SK-N-SH (cell line): ENCODE results near the gene RABEPK. TPM values are rescaled to one million over a fixed set of nuclear protein-coding genes. Genes with fewer than 3 reads are reported as not detected.
A peak's percentile ranks its signal among the peaks of the same experiment; 100 is the strongest.

Source experiments
- CTCF ChIA-PET: fragments of 300-600, 350-600 bp; formaldehyde crosslinking; extraction: SDS; loops from one replicate; lab custom pipeline; 2021; lab: Yijun Ruan, JAX
- POLR2A ChIA-PET: fragments of 350-600 bp; sonication (Branson Sonifier 250); formaldehyde crosslinking; extraction: SDS; loops from one replicate; lab custom pipeline; 2020; ENCODE audit warnings: antibody characterized with exemption, inconsistent platforms; lab: Yijun Ruan, JAX
- DNase-seq: peaks from one replicate; pipeline ENCODE4 v3.0.0; 2012
- H2AFZ ChIP-seq: fragments of 200-600 bp; sonication (generic); 2 replicates; pipeline ENCODE4 v1.8.1; 2016; ENCODE audit warnings: antibody characterized with exemption, mild to moderate bottlenecking, low read depth
- H3F3A ChIP-seq: fragments of 200-600 bp; sonication (generic); replicated peaks from 2 replicates; pipeline ENCODE3; 2016; ENCODE audit warnings: antibody characterized with exemption, mild to moderate bottlenecking; ENCODE audit not compliant: insufficient read depth
- H3K27ac ChIP-seq, 2 experiments: fragments of 200-500 bp in 1 of 2; fragments of 200-600 bp in 1 of 2; sonication (Bioruptor generic) in 1 of 2; sonication (generic), shearing (Covaris generic) in 1 of 2; 2 replicates each; pipeline versions ENCODE4 v1.5.1 to v1.6.1; 2014 to 2016; ENCODE audit warnings: low read depth in 2 of 2, inconsistent platforms in 1 of 2, low read length in 1 of 2, mild to moderate bottlenecking in 1 of 2, mixed read lengths in 1 of 2
- H3K27me3 ChIP-seq: fragments of 200-600 bp; sonication (generic), shearing (Covaris generic); 2 replicates; pipeline ENCODE4 v1.6.1; 2016; ENCODE audit warnings: mixed run types; ENCODE audit not compliant: insufficient read depth
- H3K36me3 ChIP-seq, 2 experiments: fragments of 200-500 bp in 1 of 2; fragments of 200-600 bp in 1 of 2; sonication (Bioruptor generic) in 1 of 2; sonication (generic) in 1 of 2; replicated peaks in 1 of 2; 2 replicates each; pipeline versions ENCODE3 to v1.5.1; 2014 to 2016; ENCODE audit warnings: low read length in 1 of 2, mild to moderate bottlenecking in 1 of 2; ENCODE audit not compliant: insufficient read depth in 2 of 2, control insufficient read depth in 1 of 2
- H3K4me1 ChIP-seq, 2 experiments: fragments of 200-500 bp in 1 of 2; fragments of 200-600 bp in 1 of 2; sonication (Bioruptor generic) in 1 of 2; sonication (generic), shearing (Covaris generic) in 1 of 2; 2 replicates each; pipeline versions ENCODE4 v1.5.1 to v1.6.1; 2014 to 2016; ENCODE audit warnings: low read depth in 1 of 2, low read length in 1 of 2, mixed run types in 1 of 2; ENCODE audit not compliant: insufficient read depth in 2 of 2, control insufficient read depth in 1 of 2
- H3K4me2 ChIP-seq: fragments of 200-600 bp; sonication (generic), shearing (Covaris generic); 2 replicates; pipeline ENCODE4 v1.6.1; 2017; ENCODE audit warnings: mixed run types
- H3K4me3 ChIP-seq, 2 experiments: fragments of 200-500 bp in 1 of 2; fragments of 200-600 bp in 1 of 2; sonication (Bioruptor generic) in 1 of 2; sonication (generic), shearing (Covaris generic) in 1 of 2; 2 replicates each; pipeline versions ENCODE4 v1.5.1 to v1.8.1; 2014 to 2016; ENCODE audit warnings: low read depth in 2 of 2, inconsistent platforms in 1 of 2, low read length in 1 of 2, mild to moderate bottlenecking in 1 of 2, mixed read lengths in 1 of 2, moderate library complexity in 1 of 2
- H3K79me2 ChIP-seq: fragments of 200-600 bp; sonication (generic); 2 replicates; pipeline ENCODE4 v1.8.1; 2017; ENCODE audit warnings: mild to moderate bottlenecking; ENCODE audit not compliant: insufficient read depth
- H3K9ac ChIP-seq: fragments of 200-600 bp; sonication (generic); 2 replicates; pipeline ENCODE4 v1.6.1; 2017; ENCODE audit warnings: mixed run types
- H3K9me2 ChIP-seq: fragments of 200-600 bp; sonication (generic); 2 replicates; pipeline ENCODE4 v1.6.1; 2017; ENCODE audit warnings: mixed run types
- H3K9me3 ChIP-seq: fragments of 200-600 bp; sonication (generic); 2 replicates; pipeline ENCODE4 v1.6.1; 2017; ENCODE audit warnings: mixed run types, mild to moderate bottlenecking, moderate library complexity
- H4K20me1 ChIP-seq: fragments of 200-600 bp; sonication (generic); 2 replicates; pipeline ENCODE4 v1.6.1; 2017; ENCODE audit warnings: mild to moderate bottlenecking, mixed run types; ENCODE audit not compliant: insufficient read depth
- EZH2phosphoT487 ChIP-seq: fragments of 200-600 bp; sonication (generic); IDR thresholded peaks from 2 replicates; pipeline ENCODE4 v1.6.1; 2017; ENCODE audit warnings: low read depth, mixed run types, mild to moderate bottlenecking, antibody characterized with exemption, moderate library complexity, borderline replicate concordance
- MEF2A ChIP-seq: IDR thresholded peaks from 2 replicates; pipeline ENCODE4 v1.4.0; 2012; ENCODE audit warnings: low read depth, borderline replicate concordance
- MXI1 ChIP-seq: IDR thresholded peaks from 2 replicates; pipeline ENCODE4 v1.6.1; 2012; ENCODE audit warnings: mild to moderate bottlenecking, low read depth, low read length, improper control_type of control experiment
- SIN3A ChIP-seq: IDR thresholded peaks from 2 replicates; pipeline ENCODE4 v1.6.1; 2012; ENCODE audit warnings: low read depth, mild to moderate bottlenecking, low read length, moderate library complexity, borderline replicate concordance
- TCF12 ChIP-seq: IDR thresholded peaks from 2 replicates; pipeline ENCODE4 v1.4.0; 2012
- WGBS: methylation state at CpG from one replicate; pipeline ENCODE4 v1.1.6; 2017; ENCODE audit warnings: low lambda C conversion rate; 5-methylcytosine and 5-hydroxymethylcytosine counted together
- polyA plus RNA-seq, 3 experiments: library from polyadenylated mRNA; depleted of rRNA; stranded (reverse); fragments of >200 nt; gene quantifications; 2 replicates each; pipeline ENCODE4 v1.2.3, GENCODE V29; 2012
- TF ChIP-seq, protein P1 (sequence below): IDR thresholded peaks from 2 replicates; pipeline ENCODE4 v1.4.0; 2012; ENCODE audit warnings: low read depth, borderline replicate concordance
- TF ChIP-seq, protein P2 (sequence below): fragments of 150-350 bp; IDR thresholded peaks from 2 replicates; pipeline ENCODE4 v1.6.1; 2016; ENCODE audit warnings: mild to moderate bottlenecking, low read depth, low read length
- TF ChIP-seq, protein P3 (sequence below): IDR thresholded peaks from 2 replicates; pipeline ENCODE4; 2012
- TF ChIP-seq, protein P4 (sequence below): IDR thresholded peaks from 2 replicates; pipeline ENCODE4 v1.4.0; 2012; ENCODE audit warnings: low read depth

RABEPK gene
- polyA plus RNA-seq, 1 of the 3 experiments (the other 2 are of a cell fraction) = 55.1 TPM

DNA sequence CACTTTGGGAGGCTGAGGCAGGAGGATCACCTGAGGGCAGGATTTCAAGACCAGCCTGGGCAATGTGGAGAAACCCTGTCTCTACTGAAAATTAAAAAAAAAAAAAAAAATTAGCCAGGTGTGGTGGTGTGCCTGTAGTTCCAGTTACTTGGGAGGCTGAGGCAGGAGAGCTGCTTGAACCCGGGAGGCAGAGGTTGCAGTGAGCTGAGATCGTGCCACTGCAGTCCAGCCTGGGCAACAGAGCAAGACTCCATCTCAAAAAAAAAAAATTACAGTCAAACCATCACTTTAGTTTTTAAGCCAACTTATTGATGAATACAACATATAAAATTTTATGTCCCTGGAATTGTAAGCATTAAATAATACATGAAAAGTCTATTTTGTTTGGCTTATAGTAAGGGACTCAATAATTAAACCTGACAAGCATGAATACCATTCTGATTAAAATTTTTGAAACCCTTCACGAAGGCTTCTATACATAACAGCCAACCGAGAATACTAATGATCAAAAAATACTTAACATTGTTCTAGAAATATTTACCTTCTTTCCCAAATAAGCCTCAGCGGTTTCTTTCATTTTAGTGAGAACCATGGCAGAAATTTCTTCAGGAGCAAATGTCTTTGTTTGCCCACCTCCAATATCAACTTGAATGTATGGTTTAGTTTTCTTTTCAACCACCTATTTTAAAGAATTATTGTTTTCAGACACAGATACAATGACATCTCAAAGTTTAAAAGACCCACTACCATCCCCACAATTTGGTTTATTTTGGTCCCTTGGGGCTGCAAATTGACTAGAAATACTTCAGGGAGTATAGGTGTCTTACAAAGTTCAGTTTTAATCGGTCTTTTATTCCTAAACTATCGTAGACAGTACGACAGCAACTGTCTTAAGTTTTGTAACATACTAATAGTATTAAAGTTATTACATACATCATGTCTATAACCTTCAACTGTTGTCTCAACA, 39.6 kb downstream of the RABEPK start:
- peaks cover 72% of the 10 kb centered on the region for H3K79me2 ChIP-seq
- H3K9me2 ChIP-seq = no peaks in the 10 kb centered on the region
- no peaks in the 10 kb centered on the region for H3K9me3 ChIP-seq
- H2AFZ ChIP-seq = no peak overlapping the region
- WGBS = 16% methylated on average over 8 of the region's 8 CpGs
- no peaks in the 10 kb centered on the region for H3K27me3 ChIP-seq
- H3K36me3 ChIP-seq = peaks cover 45 to 55% of the 10 kb centered on the region in 2 experiments
- ChIA-PET POLR2A (interaction anchor here (0.6 to 2.7 kb wide), 7 partner anchors 12 to 275 kb away, joined by 3 to 35 read pairs (median 11); partner anchors contain the start of genes GAPVD1 and RABEPK), CTCF (interaction anchor here (0.7 kb wide), 1 partner anchor 42 kb away, joined by 3 read pairs; no protein-coding TSS in a partner anchor)
- no peak for DNase-seq
- TF ChIP-seq, protein P1, sequence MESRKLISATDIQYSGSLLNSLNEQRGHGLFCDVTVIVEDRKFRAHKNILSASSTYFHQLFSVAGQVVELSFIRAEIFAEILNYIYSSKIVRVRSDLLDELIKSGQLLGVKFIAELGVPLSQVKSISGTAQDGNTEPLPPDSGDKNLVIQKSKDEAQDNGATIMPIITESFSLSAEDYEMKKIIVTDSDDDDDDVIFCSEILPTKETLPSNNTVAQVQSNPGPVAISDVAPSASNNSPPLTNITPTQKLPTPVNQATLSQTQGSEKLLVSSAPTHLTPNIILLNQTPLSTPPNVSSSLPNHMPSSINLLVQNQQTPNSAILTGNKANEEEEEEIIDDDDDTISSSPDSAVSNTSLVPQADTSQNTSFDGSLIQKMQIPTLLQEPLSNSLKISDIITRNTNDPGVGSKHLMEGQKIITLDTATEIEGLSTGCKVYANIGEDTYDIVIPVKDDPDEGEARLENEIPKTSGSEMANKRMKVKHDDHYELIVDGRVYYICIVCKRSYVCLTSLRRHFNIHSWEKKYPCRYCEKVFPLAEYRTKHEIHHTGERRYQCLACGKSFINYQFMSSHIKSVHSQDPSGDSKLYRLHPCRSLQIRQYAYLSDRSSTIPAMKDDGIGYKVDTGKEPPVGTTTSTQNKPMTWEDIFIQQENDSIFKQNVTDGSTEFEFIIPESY = no peak
- no peak for TF ChIP-seq MEF2A
- TF ChIP-seq, protein P2, sequence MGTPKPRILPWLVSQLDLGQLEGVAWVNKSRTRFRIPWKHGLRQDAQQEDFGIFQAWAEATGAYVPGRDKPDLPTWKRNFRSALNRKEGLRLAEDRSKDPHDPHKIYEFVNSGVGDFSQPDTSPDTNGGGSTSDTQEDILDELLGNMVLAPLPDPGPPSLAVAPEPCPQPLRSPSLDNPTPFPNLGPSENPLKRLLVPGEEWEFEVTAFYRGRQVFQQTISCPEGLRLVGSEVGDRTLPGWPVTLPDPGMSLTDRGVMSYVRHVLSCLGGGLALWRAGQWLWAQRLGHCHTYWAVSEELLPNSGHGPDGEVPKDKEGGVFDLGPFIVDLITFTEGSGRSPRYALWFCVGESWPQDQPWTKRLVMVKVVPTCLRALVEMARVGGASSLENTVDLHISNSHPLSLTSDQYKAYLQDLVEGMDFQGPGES = no peak
- TF ChIP-seq EZH2phosphoT487 = no peak
- TF ChIP-seq TCF12 = no peak
- peak overlapping the region in 1 of 2 experiments; percentile 93; a peak in 1 of 4 replicates for H3K27ac ChIP-seq
- H3K4me1 ChIP-seq = peaks cover 20 to 36% of the 10 kb centered on the region in 2 experiments
- H3K9ac ChIP-seq = peak overlapping the region; percentile 98
- H4K20me1 ChIP-seq = peaks cover 60% of the 10 kb centered on the region
- peak overlapping the region; percentile 83 to 100 for H3K4me3 ChIP-seq
- peaks cover 56% of the 10 kb centered on the region for H3F3A ChIP-seq
- peak overlapping the region; percentile 92 for H3K4me2 ChIP-seq

DNA sequence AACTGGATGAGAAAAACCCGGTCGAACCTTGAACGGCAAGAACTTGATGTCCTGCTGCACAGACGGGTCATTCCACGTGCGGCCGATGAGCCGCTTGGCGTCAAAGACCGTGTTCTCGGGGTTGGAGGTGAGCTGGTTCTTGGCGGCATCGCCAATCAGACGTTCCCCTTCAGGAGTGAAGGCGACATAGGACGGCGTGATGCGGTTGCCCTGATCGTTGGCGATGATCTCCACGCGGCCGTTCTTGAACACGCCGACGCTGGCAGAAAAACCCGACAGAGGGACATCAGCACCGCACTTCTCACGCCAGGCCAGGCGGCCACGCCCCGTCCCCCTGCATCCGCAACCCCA, 40.3 kb downstream of the RABEPK start:
- H2AFZ ChIP-seq = no peak overlapping the region
- ChIA-PET POLR2A (interaction anchor here (0.6 to 2.7 kb wide), 17 partner anchors 9 to 519 kb away, joined by 3 to 35 read pairs (median 5); partner anchors contain the start of genes GAPVD1 and RABEPK), CTCF (interaction anchor here (0.7 kb wide), 2 partner anchors 42 to 311 kb away, joined by 3 read pairs; no protein-coding TSS in a partner anchor)
- peaks cover 20 to 36% of the 10 kb centered on the region in 2 experiments for H3K4me1 ChIP-seq
- DNase-seq = no peak
- peak overlapping the region; percentile 92 for H3K4me2 ChIP-seq
- peaks cover 39 to 48% of the 10 kb centered on the region in 2 experiments for H3K36me3 ChIP-seq
- under 1% methylated on average over 13 of the region's 33 CpGs for WGBS
- H3K9me2 ChIP-seq = no peaks in the 10 kb centered on the region
- peak overlapping the region; percentile 84 to 93 for H3K27ac ChIP-seq
- H3K79me2 ChIP-seq = peaks cover 65% of the 10 kb centered on the region
- peak overlapping the region; percentile 98 for H3K9ac ChIP-seq
- peaks cover 49% of the 10 kb centered on the region for H3F3A ChIP-seq
- TF ChIP-seq, protein P3, sequence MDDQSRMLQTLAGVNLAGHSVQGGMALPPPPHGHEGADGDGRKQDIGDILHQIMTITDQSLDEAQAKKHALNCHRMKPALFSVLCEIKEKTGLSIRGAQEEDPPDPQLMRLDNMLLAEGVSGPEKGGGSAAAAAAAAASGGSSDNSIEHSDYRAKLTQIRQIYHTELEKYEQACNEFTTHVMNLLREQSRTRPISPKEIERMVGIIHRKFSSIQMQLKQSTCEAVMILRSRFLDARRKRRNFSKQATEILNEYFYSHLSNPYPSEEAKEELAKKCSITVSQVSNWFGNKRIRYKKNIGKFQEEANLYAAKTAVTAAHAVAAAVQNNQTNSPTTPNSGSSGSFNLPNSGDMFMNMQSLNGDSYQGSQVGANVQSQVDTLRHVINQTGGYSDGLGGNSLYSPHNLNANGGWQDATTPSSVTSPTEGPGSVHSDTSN = no peak
- TF ChIP-seq SIN3A (peak; percentile 82; the same call in 1 of the 2 replicates), EZH2phosphoT487 (no peak), MXI1 (peak; percentile 91)
- TF ChIP-seq, protein P4, sequence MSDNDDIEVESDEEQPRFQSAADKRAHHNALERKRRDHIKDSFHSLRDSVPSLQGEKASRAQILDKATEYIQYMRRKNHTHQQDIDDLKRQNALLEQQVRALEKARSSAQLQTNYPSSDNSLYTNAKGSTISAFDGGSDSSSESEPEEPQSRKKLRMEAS = peak; percentile 50
- H3K9me3 ChIP-seq = no peaks in the 10 kb centered on the region
- H4K20me1 ChIP-seq = peaks cover 53% of the 10 kb centered on the region
- peak overlapping the region; percentile 83 to 100 for H3K4me3 ChIP-seq
- H3K27me3 ChIP-seq = no peaks in the 10 kb centered on the region
